ENCODE results near the gene ALG1. TPM values are rescaled to one million over a fixed set of nuclear protein-coding genes. Genes with fewer than 3 reads are reported as not detected.

The ALG1 gene
- total and polyA plus RNA-seq, 8 donors = 13.0 to 23.3 (median 16.4) TPM

GRCh38 chr16:5026664-5027063 lies 45.0 kb upstream of the ALG1 start:
- TF ChIP-seq CTCF (IDR thresholded peaks at IDR 0.05) = no peak
- Histone ChIP-seq H3K9me3 (no peaks in the 10 kb centered on the region), H3K27ac (no peak overlapping the region), H3K4me1 (no peaks in the 10 kb centered on the region), H3K36me3 (no peaks in the 10 kb centered on the region), H3K4me3 (no peak overlapping the region), H3K27me3 (no peaks in the 10 kb centered on the region)
- WGBS, 2 donors = 86 to 88% methylated on average over 8 of the region's 8 CpGs
- FAIRE-seq = no peak
- no peak for ATAC-seq
- no peak for DNase-seq
- intact Hi-C loops (cut with DNase I) = no loop called here

DNA sequence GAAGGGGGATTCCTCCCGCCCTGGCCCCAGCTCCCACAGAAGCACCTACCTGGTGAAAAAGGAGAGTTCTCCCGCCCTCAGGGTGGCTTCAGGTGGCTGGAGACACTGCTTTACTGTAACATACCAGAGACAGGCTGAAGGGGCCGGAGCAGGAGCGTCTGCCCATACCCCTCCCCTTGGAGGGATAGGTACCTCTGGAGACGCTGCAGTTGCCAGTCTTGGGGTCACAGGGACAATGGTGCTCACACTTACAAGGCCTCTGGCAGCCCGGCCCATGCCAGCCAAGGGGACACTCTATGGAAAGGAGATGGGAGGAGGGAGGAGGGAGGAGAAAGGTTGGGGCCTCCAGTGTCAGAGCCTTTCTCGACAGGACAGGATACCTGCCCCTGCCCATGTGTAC lies 44.6 kb upstream of the ALG1 start:
- intact Hi-C loops (cut with DNase I) = no loop called here
- no peaks in the 10 kb centered on the region for H3K4me1 ChIP-seq
- 90 to 91% methylated on average over 7 of the region's 7 CpGs for whole genome bisulfite sequencing, 2 donors
- no peaks in the 10 kb centered on the region for H3K27me3 ChIP-seq
- TF ChIP-seq CTCF (IDR thresholded peaks at IDR 0.05) = no peak
- no peak overlapping the region for H3K27ac ChIP-seq
- FAIRE-seq (no peak), ATAC-seq (no peak), DNase-seq (no peak)
- no peaks in the 10 kb centered on the region for H3K36me3 ChIP-seq
- H3K9me3 ChIP-seq = no peaks in the 10 kb centered on the region
- H3K4me3 ChIP-seq = no peak overlapping the region

DNA sequence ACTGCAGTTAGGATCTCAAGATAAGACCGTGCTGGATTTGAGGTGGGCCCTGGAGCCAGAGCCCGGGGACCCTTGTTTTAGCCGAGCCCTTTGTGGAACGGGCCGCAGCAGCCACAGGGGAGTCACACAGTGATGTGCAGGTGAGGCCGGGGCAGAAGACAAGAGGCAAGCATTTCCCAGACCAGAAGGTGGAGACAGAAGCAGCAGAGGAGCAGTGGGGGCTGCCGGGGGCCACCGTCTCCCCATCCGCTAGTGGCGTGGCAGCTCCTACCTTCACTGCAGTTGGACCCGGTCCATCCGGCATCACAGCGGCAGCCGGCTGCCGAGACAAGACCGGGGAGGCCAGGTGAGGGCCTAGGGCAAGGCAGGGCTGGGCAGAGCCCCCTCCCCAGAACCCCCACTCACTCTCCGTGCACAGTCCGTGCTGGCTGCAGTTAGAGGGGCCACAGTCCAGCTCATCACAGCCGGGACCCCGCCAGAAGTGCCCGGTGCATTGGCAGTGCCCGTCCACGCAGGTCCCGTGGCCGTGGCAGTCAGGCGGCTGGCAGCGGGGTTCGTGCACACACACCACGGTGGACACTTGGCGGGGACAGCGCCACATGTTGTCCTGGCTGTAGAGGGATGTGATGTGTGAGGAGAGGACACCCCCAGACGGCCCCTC lies 43.9 kb upstream of the ALG1 start:
- Histone ChIP-seq H3K27me3 (no peaks in the 10 kb centered on the region), H3K9me3 (no peaks in the 10 kb centered on the region), H3K27ac (no peak overlapping the region), H3K4me3 (no peak overlapping the region), H3K36me3 (no peaks in the 10 kb centered on the region), H3K4me1 (peaks cover 0 to 2% (median under 1%) of the 10 kb centered on the region in 3 donors)
- DNase-seq (peak in 1 of 6 donors; percentile 82), FAIRE-seq (no peak), ATAC-seq (no peak)
- intact Hi-C loops (cut with DNase I) = no loop called here
- WGBS, 2 donors = 93 to 94% methylated on average over 26 to 32 of the region's 32 CpGs
- TF ChIP-seq CTCF (IDR thresholded peaks at IDR 0.05) = no peak

- 86 to 92% methylated on average over 18 of the region's 18 CpGs for WGBS, 2 donors
- Histone ChIP-seq H3K9me3 (no peaks in the 10 kb centered on the region), H3K27ac (no peak overlapping the region), H3K36me3 (no peaks in the 10 kb centered on the region), H3K27me3 (no peaks in the 10 kb centered on the region), H3K4me3 (no peak overlapping the region), H3K4me1 (peaks cover under 1 to 6% (median 5%) of the 10 kb centered on the region in 3 donors)
- DNase-seq = no peak
- ATAC-seq = no peak
- intact Hi-C loops (cut with DNase I) = no loop called here
- no peak for TF ChIP-seq CTCF (IDR thresholded peaks at IDR 0.05)
- no peak for FAIRE-seq
Measured at GRCh38 chr16:5028950-5029475, 42.6 kb upstream of the ALG1 start.

GRCh38 chr16:5030251-5030870 lies 41.3 kb upstream of the ALG1 start:
- no peak for FAIRE-seq
- Histone ChIP-seq H3K27me3 (no peaks in the 10 kb centered on the region), H3K27ac (no peak overlapping the region), H3K4me1 (peaks cover 6 to 14% (median 8%) of the 10 kb centered on the region in 3 donors), H3K4me3 (no peak overlapping the region), H3K36me3 (no peaks in the 10 kb centered on the region), H3K9me3 (no peaks in the 10 kb centered on the region)
- ATAC-seq = no peak
- 78 to 94% methylated on average over 12 of the region's 12 CpGs for WGBS, 2 donors
- DNase-seq = no peak
- intact Hi-C loops (cut with DNase I) = no loop called here
- no peak for TF ChIP-seq CTCF (IDR thresholded peaks at IDR 0.05)
